Mesothelial cell of epicardium (in vitro differentiated cells): ENCODE measurements around the gene RPUSD4. TPM values are rescaled to one million over a fixed set of nuclear protein-coding genes. Genes with fewer than 3 reads are reported as not detected.

Experiments used
- DNase-seq, 2 experiments: peaks; one replicate each; pipeline ENCODE4 v3.0.0; 2021; ENCODE audit warnings: low spot score in 2 of 2; ENCODE audit not compliant: unreplicated experiment in 2 of 2
- H3K27ac Mint-ChIP-seq: 2 replicates; pipeline ENCODE4 v1.8.0; 2021; ENCODE audit warnings: mixed read lengths
- H3K27me3 Mint-ChIP-seq: 2 replicates; pipeline ENCODE4 v1.8.0; 2021; ENCODE audit warnings: low read depth, mixed read lengths
- H3K36me3 Mint-ChIP-seq: 2 replicates; pipeline ENCODE4 v1.8.0; 2021; ENCODE audit warnings: mixed read lengths
- H3K4me1 Mint-ChIP-seq: 2 replicates; pipeline ENCODE4 v1.8.0; 2021; ENCODE audit warnings: mixed read lengths
- H3K4me3 Mint-ChIP-seq: 2 replicates; pipeline ENCODE4 v1.8.0; 2021; ENCODE audit warnings: mild to moderate bottlenecking, moderate library complexity, mixed read lengths
- H3K9me3 Mint-ChIP-seq: 2 replicates; pipeline ENCODE4 v1.8.0; 2021; ENCODE audit warnings: mixed read lengths
- CTCF ChIP-seq: fragments of 200-600 bp; sonication (generic); IDR thresholded peaks from one replicate; pipeline ENCODE4 v1.5.0; 2021; ENCODE audit warnings: antibody characterized with exemption; ENCODE audit not compliant: unreplicated experiment
- total RNA-seq: library from RNA; stranded (reverse); gene quantifications from 3 replicates; pipeline ENCODE4 v1.2.1, GENCODE V29; 2021

The RPUSD4 gene
- total RNA-seq, 1 donor from 2014 or later: 41.6 TPM

GRCh38 chr11:126253265-126253664 lies 41.8 kb upstream of the RPUSD4 start:
- DNase-seq: no peak
- no peaks in the 10 kb centered on the region for H3K4me1 Mint-ChIP-seq
- peaks cover 39% of the 10 kb centered on the region for H3K36me3 Mint-ChIP-seq
- no peaks in the 10 kb centered on the region for H3K27me3 Mint-ChIP-seq
- TF ChIP-seq CTCF: no peak
- no peak overlapping the region for H3K4me3 Mint-ChIP-seq
- H3K9me3 Mint-ChIP-seq: no peaks in the 10 kb centered on the region
- H3K27ac Mint-ChIP-seq: no peak overlapping the region

- no peak overlapping the region for H3K27ac Mint-ChIP-seq
- TF ChIP-seq CTCF: no peak
- H3K4me3 Mint-ChIP-seq: no peak overlapping the region
- no peaks in the 10 kb centered on the region for H3K9me3 Mint-ChIP-seq
- DNase-seq: no peak
- H3K36me3 Mint-ChIP-seq: peaks cover 33% of the 10 kb centered on the region
- no peaks in the 10 kb centered on the region for H3K27me3 Mint-ChIP-seq
- H3K4me1 Mint-ChIP-seq: no peaks in the 10 kb centered on the region
Measured at GRCh38 chr11:126246636-126247035, 35.2 kb upstream of the RPUSD4 start.

GRCh38 chr11:126233391-126233790 lies 21.9 kb upstream of the RPUSD4 start:
- no peak for TF ChIP-seq CTCF
- Mint-ChIP-seq H3K27ac (no peak overlapping the region), H3K27me3 (no peaks in the 10 kb centered on the region), H3K9me3 (peaks cover 5% of the 10 kb centered on the region), H3K4me3 (no peak overlapping the region), H3K36me3 (peaks cover 13% of the 10 kb centered on the region), H3K4me1 (peaks cover 16% of the 10 kb centered on the region)
- DNase-seq: no peak

- Mint-ChIP-seq H3K27me3 (no peaks in the 10 kb centered on the region), H3K4me3 (no peak overlapping the region), H3K4me1 (peaks cover 16% of the 10 kb centered on the region), H3K27ac (no peak overlapping the region), H3K9me3 (peaks cover 5% of the 10 kb centered on the region), H3K36me3 (peaks cover 11% of the 10 kb centered on the region)
- no peak for DNase-seq
- TF ChIP-seq CTCF: no peak
Measured at GRCh38 chr11:126232683-126233082, 21.2 kb upstream of the RPUSD4 start.

- DNase-seq: no peak
- Mint-ChIP-seq H3K27me3 (no peaks in the 10 kb centered on the region), H3K36me3 (peaks cover 11% of the 10 kb centered on the region), H3K9me3 (peaks cover 5% of the 10 kb centered on the region), H3K27ac (no peak overlapping the region), H3K4me3 (no peak overlapping the region), H3K4me1 (peaks cover 16% of the 10 kb centered on the region)
- TF ChIP-seq CTCF: no peak
Measured at GRCh38 chr11:126231725-126232459, 20.4 kb upstream of the RPUSD4 start.
